Femur (tissue), 1 donor: ENCODE data around the gene MC1R.
"Not testable (repeated sequence)": the region's sequence is repeated elsewhere in the genome, so short reads cannot be mapped to it uniquely, and the experiment has no call there.

Experiments
- DNase-seq: peaks from one replicate; pipeline ENCODE4 v3.0.0-alpha.2; 2017

MC1R gene

DNA sequence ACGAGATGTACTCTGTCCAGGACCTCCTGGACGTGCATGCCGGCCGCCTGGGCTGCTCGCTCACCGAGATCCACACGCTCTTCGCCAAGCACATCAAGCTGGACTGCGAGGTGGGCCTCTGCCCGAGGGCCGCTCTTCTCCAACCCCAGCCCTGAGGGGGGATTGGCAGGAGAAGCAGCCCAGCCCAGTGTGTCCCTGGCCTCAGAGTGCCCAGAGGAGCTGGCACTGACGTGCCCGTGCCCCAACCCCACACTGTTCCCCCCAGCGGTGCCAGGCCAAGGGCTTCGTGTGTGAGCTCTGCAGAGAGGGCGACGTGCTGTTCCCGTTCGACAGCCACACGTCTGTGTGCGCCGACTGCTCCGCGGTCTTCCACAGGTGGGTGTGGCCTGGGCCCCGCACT is 45.5 kb downstream of the MC1R start:
- DNase-seq: no peak

- no peak for DNase-seq
Observed at GRCh38 chr16:89965447-89966225, 47.0 kb downstream of the MC1R start.

DNA sequence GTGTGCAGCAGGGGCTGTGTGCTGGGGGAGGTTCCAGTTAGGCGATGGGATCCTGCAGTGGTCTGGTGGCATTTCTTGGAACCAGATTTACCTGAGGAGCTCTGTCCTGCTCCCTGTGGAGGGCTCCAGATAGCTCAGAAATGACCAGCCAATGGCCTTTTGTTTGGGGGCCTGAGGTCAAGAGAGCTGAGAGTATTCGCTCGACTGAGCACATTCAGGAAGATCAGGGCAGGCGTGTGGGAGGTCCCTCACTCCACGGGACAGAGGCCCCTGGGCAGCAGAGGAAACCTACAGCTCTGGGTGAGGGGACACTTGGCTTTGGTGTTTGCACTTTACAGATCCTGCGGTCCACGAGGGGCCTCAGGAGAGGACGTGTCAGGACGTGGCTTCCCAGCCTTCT is 48.1 kb downstream of the MC1R start:
- DNase-seq: no peak

DNA sequence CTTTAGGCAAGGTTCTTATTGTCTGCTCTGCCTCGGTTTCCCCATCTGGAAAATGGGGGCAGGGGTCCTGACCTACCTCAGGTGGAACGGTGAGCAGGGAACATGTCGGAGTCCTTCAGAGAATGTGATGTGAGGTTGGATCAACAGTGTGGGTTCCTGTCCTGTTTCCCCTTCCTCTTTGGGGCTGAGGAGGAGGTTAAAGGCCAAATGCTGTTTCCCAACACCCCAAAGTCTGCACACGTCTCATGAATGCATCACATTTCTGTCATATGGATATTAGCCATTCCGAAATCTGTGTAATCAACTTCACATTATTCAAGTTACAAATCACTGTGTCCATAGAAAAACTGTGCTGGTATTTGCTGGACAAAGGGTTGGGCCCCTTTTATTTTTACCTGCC is 48.8 kb downstream of the MC1R start:
- DNase-seq: not testable (repeated sequence)

DNA sequence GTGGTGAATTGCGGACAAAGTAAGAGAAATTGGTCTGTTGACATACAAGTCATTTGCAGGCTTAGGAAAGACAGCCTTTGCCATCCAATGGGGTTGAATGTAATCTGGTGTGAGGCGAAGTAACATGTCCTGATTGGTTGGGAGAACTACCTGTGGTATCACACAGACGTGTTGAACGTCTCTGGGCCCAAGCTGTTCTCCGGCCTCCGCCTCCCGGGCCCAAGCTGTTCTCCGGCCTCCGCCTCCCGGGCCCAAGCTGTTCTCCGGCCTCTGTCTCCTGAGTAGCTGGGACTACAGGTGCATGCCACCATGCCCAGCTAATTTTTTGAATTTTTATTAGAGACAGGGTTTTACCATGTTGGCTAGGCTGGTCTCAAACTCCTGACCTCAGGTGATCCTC is 49.4 kb downstream of the MC1R start:
- DNase-seq: not testable (repeated sequence)

DNA sequence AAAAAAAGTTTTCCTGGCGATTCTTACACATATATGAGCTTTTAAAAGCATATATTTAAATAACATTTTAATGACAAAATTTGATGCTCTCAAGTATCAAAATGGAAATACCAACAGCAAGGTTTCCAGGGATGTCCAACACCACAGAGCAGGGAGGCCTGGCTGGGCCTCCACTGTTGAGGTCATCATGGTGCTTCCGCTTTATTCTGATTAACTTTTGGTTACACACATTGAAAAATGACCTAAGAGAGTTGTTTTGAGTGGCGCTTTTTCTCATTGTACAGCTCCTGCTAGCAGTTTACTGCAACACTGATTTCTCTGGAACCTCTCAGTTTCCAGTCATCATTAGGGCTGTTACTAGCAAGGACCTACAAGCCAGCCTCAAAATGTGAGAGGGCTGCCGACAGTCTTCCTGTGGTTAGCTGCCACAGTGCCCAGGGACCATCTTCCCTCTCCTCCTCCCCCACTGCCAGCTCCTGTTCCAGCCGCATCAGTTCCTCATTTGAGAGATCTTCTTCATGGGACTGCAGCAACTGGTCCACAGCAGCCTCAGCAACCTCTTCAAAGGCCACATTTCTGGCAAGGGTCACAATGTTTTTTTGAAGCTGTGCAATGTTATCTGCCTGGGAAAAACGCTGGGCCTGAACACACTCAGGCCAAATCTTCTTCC is 51.2 kb downstream of the MC1R start:
- no peak for DNase-seq
